HepG2 (cell line): ENCODE results near the gene RNGTT. TPM values are rescaled to one million over a fixed set of nuclear protein-coding genes. Genes with fewer than 3 reads are reported as not detected.

Source experiments
- ATAC-seq: fragments of 200-7000 bp; cut with Tn5 transposase; 3 replicates; pipeline ENCODE4 v1.9.1; 2020; ENCODE audit warnings: mild to moderate bottlenecking, moderate library complexity
- BruUV-seq: library from RNA; stranded (reverse); fragments of 400-500 nt; replicated peaks from 2 replicates; lab custom pipeline; 2021; lab: Mats Ljungman, UMichigan
- CTCF ChIA-PET: fragments of 300-600 bp; formaldehyde crosslinking; extraction: SDS; loops from one replicate; lab custom pipeline; 2021; ENCODE audit warnings: low total read pairs, inconsistent platforms, low intra/inter-chr PET ratio; lab: Yijun Ruan, JAX
- POLR2A ChIA-PET: fragments of 350-600 bp; sonication (Branson Sonifier 250); formaldehyde crosslinking; loops from one replicate; lab custom pipeline; 2020; ENCODE audit warnings: antibody characterized with exemption, inconsistent platforms; lab: Yijun Ruan, JAX
- DNase-seq: peaks from one replicate; pipeline ENCODE4 v3.0.0-alpha.2; 2015; ENCODE audit warnings: low spot score
- FAIRE-seq: peaks from 3 replicates; lab custom pipeline; 2011; peaks lifted over from hg19 to GRCh38; lab: Jason Lieb, UNC
- H2AFZ ChIP-seq: one replicate; pipeline ENCODE4 v1.6.1; 2011; ENCODE audit warnings: low read length, inconsistent platforms
- H3K27ac ChIP-seq: fragments of 300-600 bp; 3 replicates; pipeline ENCODE4 v1.8.0; 2011; ENCODE audit warnings: mixed run types, mild to moderate bottlenecking, mixed read lengths, low read length, inconsistent platforms; ENCODE audit not compliant: insufficient read depth; ENCODE audit errors: extremely low read length
- H3K27me3 ChIP-seq, 2 experiments: fragments of 200-600 bp in 1 of 2; 2 replicates in 1 of 2; 3 replicates in 1 of 2; pipeline versions ENCODE4 v1.6.0 to v1.8.0; 2011; ENCODE audit warnings: low read length in 2 of 2, mild to moderate bottlenecking in 2 of 2, moderate library complexity in 2 of 2, inconsistent platforms in 1 of 2; ENCODE audit not compliant: insufficient read depth in 2 of 2, control insufficient read depth in 1 of 2
- H3K36me3 ChIP-seq, 2 experiments: fragments of 200-600 bp in 1 of 2; replicated peaks in 1 of 2; 2 replicates in 1 of 2; 3 replicates in 1 of 2; pipeline versions ENCODE4 v1.5.1 to v1.8.0; 2011; ENCODE audit warnings: low read length in 2 of 2, inconsistent platforms in 1 of 2; ENCODE audit not compliant: insufficient read depth in 2 of 2, control insufficient read depth in 1 of 2
- H3K4me1 ChIP-seq: 2 replicates; pipeline ENCODE4 v1.5.1; 2012; ENCODE audit warnings: low read length, inconsistent platforms; ENCODE audit not compliant: insufficient read depth
- H3K4me2 ChIP-seq: 2 replicates; pipeline ENCODE4 v1.6.0; 2011; ENCODE audit warnings: low read depth, low read length, inconsistent platforms
- H3K4me3 ChIP-seq, 3 experiments: fragments of 200-600 bp in 1 of 3; sonication (generic), shearing (Covaris generic) in 1 of 3; replicated peaks in 1 of 3; 2 replicates each; pipeline ENCODE4 v1.5.1; 2011 to 2016; ENCODE audit warnings: low read length in 3 of 3, inconsistent platforms in 2 of 3, low read depth in 2 of 3, mild to moderate bottlenecking in 2 of 3, control low read depth in 1 of 3, mixed read lengths in 1 of 3; ENCODE audit not compliant: insufficient read depth in 1 of 3
- H3K79me2 ChIP-seq: one replicate; pipeline ENCODE4 v1.6.1; 2011; ENCODE audit warnings: low read length, inconsistent platforms; ENCODE audit not compliant: insufficient read depth
- H3K9ac ChIP-seq: 2 replicates; pipeline ENCODE4 v1.6.0; 2011; ENCODE audit warnings: mild to moderate bottlenecking, low read depth, low read length, inconsistent platforms; ENCODE audit not compliant: insufficient read depth
- H3K9me3 ChIP-seq: 2 replicates; pipeline ENCODE4 v1.5.1; 2012; ENCODE audit warnings: mild to moderate bottlenecking, low read length
- H4K20me1 ChIP-seq: 2 replicates; pipeline ENCODE4 v1.6.0; 2011; ENCODE audit warnings: inconsistent platforms, mild to moderate bottlenecking, low read length, moderate library complexity; ENCODE audit not compliant: insufficient read depth
- GZF1 ChIP-seq: sonication (generic); formaldehyde crosslinking; IDR thresholded peaks from 2 replicates; pipeline ENCODE4 v1.5.1; 2020; ENCODE audit warnings: mild to moderate bottlenecking, missing genetic modification reagents
- HNF4G ChIP-seq, 2 experiments: sonication (generic) in 1 of 2; formaldehyde crosslinking in 1 of 2; IDR thresholded peaks; 2 replicates each; pipeline versions ENCODE4 v1.4.0 to v1.6.1; 2011 to 2020; ENCODE audit warnings: borderline replicate concordance in 2 of 2, low read depth in 2 of 2, mild to moderate bottlenecking in 2 of 2, low read length in 1 of 2, missing genetic modification reagents in 1 of 2, moderate library complexity in 1 of 2
- HOXA7 ChIP-seq: sonication (generic); formaldehyde crosslinking; IDR thresholded peaks from 2 replicates; pipeline ENCODE4 v1.8.1; 2022; ENCODE audit warnings: mild to moderate bottlenecking, missing genetic modification reagents, moderate library complexity
- MTERF4 ChIP-seq: sonication (generic); formaldehyde crosslinking; IDR thresholded peaks from 2 replicates; pipeline ENCODE4 v1.8.0; 2023; ENCODE audit warnings: mild to moderate bottlenecking, missing genetic modification reagents
- MXI1 ChIP-seq: IDR thresholded peaks from 3 replicates; pipeline ENCODE4 v1.6.1; 2012; ENCODE audit warnings: low read depth, low read length, inconsistent platforms, borderline replicate concordance
- PAXIP1 ChIP-seq: sonication (generic); formaldehyde crosslinking; conservative IDR thresholded peaks from 2 replicates; pipeline ENCODE4 v1.4.0; 2020; ENCODE audit warnings: mild to moderate bottlenecking, missing genetic modification reagents, moderate library complexity
- SP2 ChIP-seq: sonication (generic); formaldehyde crosslinking; IDR thresholded peaks from 2 replicates; pipeline ENCODE4 v1.5.1; 2020; ENCODE audit warnings: mild to moderate bottlenecking, missing genetic modification reagents
- STAG1 ChIP-seq: sonication (generic); formaldehyde crosslinking; IDR thresholded peaks from 2 replicates; pipeline ENCODE4 v1.4.0; 2020; ENCODE audit warnings: missing genetic modification reagents
- TCF7 ChIP-seq: sonication (generic); IDR thresholded peaks from 2 replicates; pipeline ENCODE4 v1.6.1; 2016; ENCODE audit warnings: antibody characterized with exemption, low read depth
- TOPORS ChIP-seq: sonication (generic); formaldehyde crosslinking; IDR thresholded peaks from 2 replicates; pipeline ENCODE4 v1.8.0; 2023; ENCODE audit warnings: mild to moderate bottlenecking, missing genetic modification reagents
- ZNF431 ChIP-seq: sonication (generic); formaldehyde crosslinking; IDR thresholded peaks from 2 replicates; pipeline ENCODE4 v1.9.0; 2022; ENCODE audit warnings: missing genetic modification reagents, low read depth, mild to moderate bottlenecking, borderline replicate concordance
- ZNF850 ChIP-seq: sonication (generic); formaldehyde crosslinking; conservative IDR thresholded peaks from 2 replicates; pipeline ENCODE4 v1.9.0; 2021; ENCODE audit warnings: mild to moderate bottlenecking, missing genetic modification reagents
- ZSCAN30 ChIP-seq: sonication (generic); formaldehyde crosslinking; IDR thresholded peaks from 2 replicates; pipeline ENCODE4 v1.5.0; 2020; ENCODE audit warnings: mild to moderate bottlenecking, missing genetic modification reagents
- WGBS: methylation state at CpG from one replicate; pipeline ENCODE4 v1.1.6; 2017; ENCODE audit warnings: low lambda C conversion rate; 5-methylcytosine and 5-hydroxymethylcytosine counted together
- in situ Hi-C: cut with HindIII; loops from 2 replicates; pipeline ENCODE4 v1.10.0; 2017; ENCODE audit warnings: low pct_unique_long_range_greater_than_20kb; ENCODE audit not compliant: extremely low pct_ligation_motif_present
- intact Hi-C: fragments of 100-400 bp; cut with micrococcal nuclease; formaldehyde crosslinking; loops from one replicate; pipeline ENCODE4 v1.10.0; 2022; ENCODE audit not compliant: unreplicated experiment
- polyA plus RNA-seq, 8 experiments: library from polyadenylated mRNA; depleted of rRNA in 3 of 8; stranded (reverse) in 7 of 8; unstranded in 1 of 8; fragments of >200 nt; fragmentation: Illumina TruSeq in 4 of 8; extraction: Trizol in 4 of 8; gene quantifications; 2 replicates each; pipeline versions ENCODE4 v1.2.1 to v1.2.3, GENCODE V29; 2011 to 2016; ENCODE audit warnings: low read depth in 4 of 8, missing spikeins in 1 of 8, mixed read lengths in 1 of 8; ENCODE audit not compliant: insufficient read depth in 1 of 8
- total RNA-seq, 5 experiments: library from RNA; depleted of rRNA; stranded (reverse); fragments of >200 nt; fragmentation: Illumina TruSeq; extraction: Trizol; gene quantifications; 2 replicates each; pipeline ENCODE4 v1.2.3, GENCODE V29; 2016; ENCODE audit warnings: low read depth in 1 of 5

The RNGTT gene
- total and polyA plus RNA-seq, 2 of the 13 experiments (the other 11 are each of a cell fraction or from before 2014, with no cell fraction given): 6.0 to 22.6 TPM

- Histone ChIP-seq H3K4me3 (no peak overlapping the region), H3K36me3 (0 out of 5 replicates have a peak, but pooled peaks cover 0 to 1% of the 10 kb centered on the region in 2 experiments), H3K9me3 (peaks cover 27% of the 10 kb centered on the region), H2AFZ (no peak overlapping the region), H3K9ac (no peak overlapping the region), H3K27me3 (no peaks in the 10 kb centered on the region), H4K20me1 (no peaks in the 10 kb centered on the region), H3K4me1 (no peaks in the 10 kb centered on the region), H3K27ac (no peak overlapping the region), H3K79me2 (no peaks in the 10 kb centered on the region), H3K4me2 (no peak overlapping the region)
- intact Hi-C loops (no loop called here), in situ Hi-C loops (no loop called here)
- 100% methylated on average over 4 of the region's 4 CpGs for WGBS
- ATAC-seq: no peak
- DNase-seq: no peak
- POLR2A ChIA-PET: no interaction called here
- TF ChIP-seq HNF4G (IDR thresholded peaks at IDR 0.05; ENCODE audit: borderline replicate concordance, low read depth, low read length) (no peak), HNF4G (CRISPR knock-in tag; IDR thresholded peaks at IDR 0.05; ENCODE audit: borderline replicate concordance, low read depth) (no peak), HOXA7 (CRISPR knock-in tag) (no peak), MTERF4 (no peak), MXI1 (no peak), ZNF850 (CRISPR knock-in tag) (no peak), SP2 (no peak), GZF1 (CRISPR knock-in tag) (no peak), ZSCAN30 (no peak), TOPORS (CRISPR knock-in tag) (no peak), STAG1 (CRISPR knock-in tag) (no peak), TCF7 (no peak), ZNF431 (no peak), PAXIP1 (CRISPR knock-in tag) (no peak)
- CTCF ChIA-PET: no interaction called here
- BruUV-seq: no TSS peak
- FAIRE-seq: no peak
Measured at GRCh38 chr6:88669475-88669874, 293.9 kb downstream of the RNGTT start.
